ENCODE data around the gene CHMP4B. TPM values are rescaled to one million over a fixed set of nuclear protein-coding genes. Genes with fewer than 3 reads are reported as not detected.

CHMP4B gene
- total RNA-seq, 1 experiment from 2014 or later, result 72.5 TPM

DNA sequence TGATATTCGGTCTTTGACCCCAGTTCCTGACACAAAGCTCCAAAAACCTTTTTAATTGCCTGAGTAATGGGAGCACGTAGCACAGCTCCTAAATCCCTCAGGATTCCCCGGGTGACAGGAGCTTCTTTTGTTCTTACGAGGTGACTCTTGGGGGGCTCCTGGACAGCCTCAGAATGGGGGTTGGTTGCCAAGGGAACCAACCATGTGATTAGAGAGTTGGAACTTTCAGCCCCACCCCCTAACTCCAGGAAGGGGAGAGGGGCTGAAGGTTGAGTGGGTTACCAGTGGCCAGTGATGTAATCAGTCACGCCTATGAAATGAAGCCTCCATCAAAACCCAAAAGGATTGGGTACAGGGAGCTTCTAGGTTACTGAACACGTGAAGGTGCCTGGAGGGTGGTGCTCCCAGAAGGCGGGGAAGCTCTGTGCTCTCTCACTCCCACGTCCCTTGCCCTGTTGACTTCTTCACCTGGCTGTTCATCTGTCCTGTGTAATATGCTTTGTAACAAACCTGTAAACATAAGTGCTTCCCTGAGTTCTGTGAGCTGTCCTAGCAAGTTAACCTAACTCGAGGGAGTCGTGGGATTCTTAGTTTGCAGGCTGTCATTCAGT, 89.5 kb downstream of the CHMP4B start:
- ChIA-PET CTCF (interaction anchor here (0.6 to 1.9 kb wide), 5 partner anchors 13 to 228 kb away, joined by 4 to 8 read pairs (median 5); no protein-coding TSS in a partner anchor), POLR2A (no interaction called here)
- H3K36me3 Mint-ChIP-seq, result no peaks in the 10 kb centered on the region
- no peaks in the 10 kb centered on the region; the same call in 1 of the 2 replicates for H3K27me3 Mint-ChIP-seq (ENCODE audit: low read depth)
- no peak overlapping the region for H3K4me3 Mint-ChIP-seq
- no peak for DNase-seq (ENCODE audit: low spot score)
- ATAC-seq, result no peak
- no peaks in the 10 kb centered on the region for H3K4me1 Mint-ChIP-seq
- peaks cover 3% of the 10 kb centered on the region; the same call in 1 of the 2 replicates for H3K9me3 Mint-ChIP-seq
- H3K27ac Mint-ChIP-seq, result no peak overlapping the region
- TF ChIP-seq ZNF396 (CRISPR knock-in tag; IDR thresholded peaks at IDR 0.05; ENCODE audit: borderline replicate concordance) (no peak), NFATC4 (CRISPR knock-in tag; IDR thresholded peaks at IDR 0.05) (no peak), PRRX2 (CRISPR knock-in tag; IDR thresholded peaks at IDR 0.05) (no peak), ZNF121 (CRISPR knock-in tag; IDR thresholded peaks at IDR 0.05) (no peak), SP1 (CRISPR knock-in tag; conservative IDR thresholded peaks at IDR 0.05) (no peak), RELA (CRISPR knock-in tag; IDR thresholded peaks at IDR 0.05; ENCODE audit: borderline replicate concordance) (no peak), FOXJ3 (CRISPR knock-in tag; IDR thresholded peaks at IDR 0.05; ENCODE audit: borderline replicate concordance) (no peak), NR3C1 (CRISPR knock-in tag; conservative IDR thresholded peaks at IDR 0.05; ENCODE audit: low read depth) (no peak), SMAD3 (CRISPR knock-in tag; IDR thresholded peaks at IDR 0.05; ENCODE audit: borderline replicate concordance) (no peak)
- TF ChIP-seq, protein P1, sequence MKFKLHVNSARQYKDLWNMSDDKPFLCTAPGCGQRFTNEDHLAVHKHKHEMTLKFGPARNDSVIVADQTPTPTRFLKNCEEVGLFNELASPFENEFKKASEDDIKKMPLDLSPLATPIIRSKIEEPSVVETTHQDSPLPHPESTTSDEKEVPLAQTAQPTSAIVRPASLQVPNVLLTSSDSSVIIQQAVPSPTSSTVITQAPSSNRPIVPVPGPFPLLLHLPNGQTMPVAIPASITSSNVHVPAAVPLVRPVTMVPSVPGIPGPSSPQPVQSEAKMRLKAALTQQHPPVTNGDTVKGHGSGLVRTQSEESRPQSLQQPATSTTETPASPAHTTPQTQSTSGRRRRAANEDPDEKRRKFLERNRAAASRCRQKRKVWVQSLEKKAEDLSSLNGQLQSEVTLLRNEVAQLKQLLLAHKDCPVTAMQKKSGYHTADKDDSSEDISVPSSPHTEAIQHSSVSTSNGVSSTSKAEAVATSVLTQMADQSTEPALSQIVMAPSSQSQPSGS (CRISPR knock-in tag; IDR thresholded peaks at IDR 0.05; ENCODE audit: borderline replicate concordance, low read depth), result no peak
- TF ChIP-seq, protein P2, sequence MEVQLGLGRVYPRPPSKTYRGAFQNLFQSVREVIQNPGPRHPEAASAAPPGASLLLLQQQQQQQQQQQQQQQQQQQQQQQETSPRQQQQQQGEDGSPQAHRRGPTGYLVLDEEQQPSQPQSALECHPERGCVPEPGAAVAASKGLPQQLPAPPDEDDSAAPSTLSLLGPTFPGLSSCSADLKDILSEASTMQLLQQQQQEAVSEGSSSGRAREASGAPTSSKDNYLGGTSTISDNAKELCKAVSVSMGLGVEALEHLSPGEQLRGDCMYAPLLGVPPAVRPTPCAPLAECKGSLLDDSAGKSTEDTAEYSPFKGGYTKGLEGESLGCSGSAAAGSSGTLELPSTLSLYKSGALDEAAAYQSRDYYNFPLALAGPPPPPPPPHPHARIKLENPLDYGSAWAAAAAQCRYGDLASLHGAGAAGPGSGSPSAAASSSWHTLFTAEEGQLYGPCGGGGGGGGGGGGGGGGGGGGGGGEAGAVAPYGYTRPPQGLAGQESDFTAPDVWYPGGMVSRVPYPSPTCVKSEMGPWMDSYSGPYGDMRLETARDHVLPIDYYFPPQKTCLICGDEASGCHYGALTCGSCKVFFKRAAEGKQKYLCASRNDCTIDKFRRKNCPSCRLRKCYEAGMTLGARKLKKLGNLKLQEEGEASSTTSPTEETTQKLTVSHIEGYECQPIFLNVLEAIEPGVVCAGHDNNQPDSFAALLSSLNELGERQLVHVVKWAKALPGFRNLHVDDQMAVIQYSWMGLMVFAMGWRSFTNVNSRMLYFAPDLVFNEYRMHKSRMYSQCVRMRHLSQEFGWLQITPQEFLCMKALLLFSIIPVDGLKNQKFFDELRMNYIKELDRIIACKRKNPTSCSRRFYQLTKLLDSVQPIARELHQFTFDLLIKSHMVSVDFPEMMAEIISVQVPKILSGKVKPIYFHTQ (CRISPR knock-in tag; IDR thresholded peaks at IDR 0.05), result no peak
- TF ChIP-seq, protein P3, sequence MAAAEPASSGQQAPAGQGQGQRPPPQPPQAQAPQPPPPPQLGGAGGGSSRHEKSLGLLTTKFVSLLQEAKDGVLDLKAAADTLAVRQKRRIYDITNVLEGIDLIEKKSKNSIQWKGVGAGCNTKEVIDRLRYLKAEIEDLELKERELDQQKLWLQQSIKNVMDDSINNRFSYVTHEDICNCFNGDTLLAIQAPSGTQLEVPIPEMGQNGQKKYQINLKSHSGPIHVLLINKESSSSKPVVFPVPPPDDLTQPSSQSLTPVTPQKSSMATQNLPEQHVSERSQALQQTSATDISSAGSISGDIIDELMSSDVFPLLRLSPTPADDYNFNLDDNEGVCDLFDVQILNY (CRISPR knock-in tag; IDR thresholded peaks at IDR 0.05), result no peak
- TF ChIP-seq, protein P4, sequence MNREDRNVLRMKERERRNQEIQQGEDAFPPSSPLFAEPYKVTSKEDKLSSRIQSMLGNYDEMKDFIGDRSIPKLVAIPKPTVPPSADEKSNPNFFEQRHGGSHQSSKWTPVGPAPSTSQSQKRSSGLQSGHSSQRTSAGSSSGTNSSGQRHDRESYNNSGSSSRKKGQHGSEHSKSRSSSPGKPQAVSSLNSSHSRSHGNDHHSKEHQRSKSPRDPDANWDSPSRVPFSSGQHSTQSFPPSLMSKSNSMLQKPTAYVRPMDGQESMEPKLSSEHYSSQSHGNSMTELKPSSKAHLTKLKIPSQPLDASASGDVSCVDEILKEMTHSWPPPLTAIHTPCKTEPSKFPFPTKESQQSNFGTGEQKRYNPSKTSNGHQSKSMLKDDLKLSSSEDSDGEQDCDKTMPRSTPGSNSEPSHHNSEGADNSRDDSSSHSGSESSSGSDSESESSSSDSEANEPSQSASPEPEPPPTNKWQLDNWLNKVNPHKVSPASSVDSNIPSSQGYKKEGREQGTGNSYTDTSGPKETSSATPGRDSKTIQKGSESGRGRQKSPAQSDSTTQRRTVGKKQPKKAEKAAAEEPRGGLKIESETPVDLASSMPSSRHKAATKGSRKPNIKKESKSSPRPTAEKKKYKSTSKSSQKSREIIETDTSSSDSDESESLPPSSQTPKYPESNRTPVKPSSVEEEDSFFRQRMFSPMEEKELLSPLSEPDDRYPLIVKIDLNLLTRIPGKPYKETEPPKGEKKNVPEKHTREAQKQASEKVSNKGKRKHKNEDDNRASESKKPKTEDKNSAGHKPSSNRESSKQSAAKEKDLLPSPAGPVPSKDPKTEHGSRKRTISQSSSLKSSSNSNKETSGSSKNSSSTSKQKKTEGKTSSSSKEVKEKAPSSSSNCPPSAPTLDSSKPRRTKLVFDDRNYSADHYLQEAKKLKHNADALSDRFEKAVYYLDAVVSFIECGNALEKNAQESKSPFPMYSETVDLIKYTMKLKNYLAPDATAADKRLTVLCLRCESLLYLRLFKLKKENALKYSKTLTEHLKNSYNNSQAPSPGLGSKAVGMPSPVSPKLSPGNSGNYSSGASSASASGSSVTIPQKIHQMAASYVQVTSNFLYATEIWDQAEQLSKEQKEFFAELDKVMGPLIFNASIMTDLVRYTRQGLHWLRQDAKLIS (CRISPR knock-in tag; IDR thresholded peaks at IDR 0.05; ENCODE audit: borderline replicate concordance), result no peak
- TF ChIP-seq, protein P5, sequence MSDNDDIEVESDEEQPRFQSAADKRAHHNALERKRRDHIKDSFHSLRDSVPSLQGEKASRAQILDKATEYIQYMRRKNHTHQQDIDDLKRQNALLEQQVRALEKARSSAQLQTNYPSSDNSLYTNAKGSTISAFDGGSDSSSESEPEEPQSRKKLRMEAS (CRISPR knock-in tag; IDR thresholded peaks at IDR 0.05), result no peak
- TF ChIP-seq, protein P6, sequence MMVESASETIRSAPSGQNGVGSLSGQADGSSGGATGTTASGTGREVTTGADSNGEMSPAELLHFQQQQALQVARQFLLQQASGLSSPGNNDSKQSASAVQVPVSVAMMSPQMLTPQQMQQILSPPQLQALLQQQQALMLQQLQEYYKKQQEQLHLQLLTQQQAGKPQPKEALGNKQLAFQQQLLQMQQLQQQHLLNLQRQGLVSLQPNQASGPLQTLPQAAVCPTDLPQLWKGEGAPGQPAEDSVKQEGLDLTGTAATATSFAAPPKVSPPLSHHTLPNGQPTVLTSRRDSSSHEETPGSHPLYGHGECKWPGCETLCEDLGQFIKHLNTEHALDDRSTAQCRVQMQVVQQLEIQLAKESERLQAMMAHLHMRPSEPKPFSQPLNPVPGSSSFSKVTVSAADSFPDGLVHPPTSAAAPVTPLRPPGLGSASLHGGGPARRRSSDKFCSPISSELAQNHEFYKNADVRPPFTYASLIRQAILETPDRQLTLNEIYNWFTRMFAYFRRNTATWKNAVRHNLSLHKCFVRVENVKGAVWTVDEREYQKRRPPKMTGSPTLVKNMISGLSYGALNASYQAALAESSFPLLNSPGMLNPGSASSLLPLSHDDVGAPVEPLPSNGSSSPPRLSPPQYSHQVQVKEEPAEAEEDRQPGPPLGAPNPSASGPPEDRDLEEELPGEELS (CRISPR knock-in tag; IDR thresholded peaks at IDR 0.05), result no peak
- TF ChIP-seq, protein P7, sequence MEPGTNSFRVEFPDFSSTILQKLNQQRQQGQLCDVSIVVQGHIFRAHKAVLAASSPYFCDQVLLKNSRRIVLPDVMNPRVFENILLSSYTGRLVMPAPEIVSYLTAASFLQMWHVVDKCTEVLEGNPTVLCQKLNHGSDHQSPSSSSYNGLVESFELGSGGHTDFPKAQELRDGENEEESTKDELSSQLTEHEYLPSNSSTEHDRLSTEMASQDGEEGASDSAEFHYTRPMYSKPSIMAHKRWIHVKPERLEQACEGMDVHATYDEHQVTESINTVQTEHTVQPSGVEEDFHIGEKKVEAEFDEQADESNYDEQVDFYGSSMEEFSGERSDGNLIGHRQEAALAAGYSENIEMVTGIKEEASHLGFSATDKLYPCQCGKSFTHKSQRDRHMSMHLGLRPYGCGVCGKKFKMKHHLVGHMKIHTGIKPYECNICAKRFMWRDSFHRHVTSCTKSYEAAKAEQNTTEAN (CRISPR knock-in tag; IDR thresholded peaks at IDR 0.05), result no peak
- TF ChIP-seq, protein P8, sequence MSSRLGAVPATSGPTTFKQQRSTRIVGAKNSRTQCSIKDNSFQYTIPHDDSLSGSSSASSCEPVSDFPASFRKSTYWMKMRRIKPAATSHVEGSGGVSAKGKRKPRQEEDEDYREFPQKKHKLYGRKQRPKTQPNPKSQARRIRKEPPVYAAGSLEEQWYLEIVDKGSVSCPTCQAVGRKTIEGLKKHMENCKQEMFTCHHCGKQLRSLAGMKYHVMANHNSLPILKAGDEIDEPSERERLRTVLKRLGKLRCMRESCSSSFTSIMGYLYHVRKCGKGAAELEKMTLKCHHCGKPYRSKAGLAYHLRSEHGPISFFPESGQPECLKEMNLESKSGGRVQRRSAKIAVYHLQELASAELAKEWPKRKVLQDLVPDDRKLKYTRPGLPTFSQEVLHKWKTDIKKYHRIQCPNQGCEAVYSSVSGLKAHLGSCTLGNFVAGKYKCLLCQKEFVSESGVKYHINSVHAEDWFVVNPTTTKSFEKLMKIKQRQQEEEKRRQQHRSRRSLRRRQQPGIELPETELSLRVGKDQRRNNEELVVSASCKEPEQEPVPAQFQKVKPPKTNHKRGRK (CRISPR knock-in tag; IDR thresholded peaks at IDR 0.05; ENCODE audit: borderline replicate concordance), result no peak
